Stimulated activated memory B cell treated with anti-CD40 and anti-IgM and Interleukin-4, amounts not matched to agents 10 μg/mL and 1 μg/mL and 100 μg/mL, for 72 hours (primary cell): ENCODE data around the gene ABCC6.
"Not testable (repeated sequence)": the region's sequence is repeated elsewhere in the genome, so short reads cannot be mapped to it uniquely, and the experiment has no call there.

Experiments used
- ATAC-seq: fragments of 150-1000 bp; cut with Tn5 transposase; 2 replicates; pipeline ENCODE4 v1.10.0; 2021
- H3K27ac Mint-ChIP-seq: one replicate; pipeline ENCODE4 v1.8.0; 2022; ENCODE audit warnings: mild to moderate bottlenecking, mixed read lengths
- H3K27me3 Mint-ChIP-seq: one replicate; pipeline ENCODE4 v1.8.0; 2022; ENCODE audit warnings: mixed read lengths
- H3K36me3 Mint-ChIP-seq: one replicate; pipeline ENCODE4 v1.8.0; 2022; ENCODE audit warnings: mixed read lengths
- H3K4me1 Mint-ChIP-seq: one replicate; pipeline ENCODE4 v1.8.0; 2022; ENCODE audit warnings: mixed read lengths
- H3K4me3 Mint-ChIP-seq: one replicate; pipeline ENCODE4 v1.8.0; 2022; ENCODE audit warnings: mild to moderate bottlenecking, moderate library complexity, mixed read lengths
- H3K9me3 Mint-ChIP-seq: one replicate; pipeline ENCODE4 v1.8.0; 2022; ENCODE audit warnings: mixed read lengths

ABCC6 gene

GRCh38 chr16:16185095-16185494 is 38.2 kb downstream of the ABCC6 start:
- no peaks in the 10 kb centered on the region for H3K9me3 Mint-ChIP-seq
- no peak overlapping the region for H3K4me3 Mint-ChIP-seq
- no peaks in the 10 kb centered on the region for H3K4me1 Mint-ChIP-seq
- H3K27me3 Mint-ChIP-seq, result peaks cover 26% of the 10 kb centered on the region
- H3K27ac Mint-ChIP-seq, result no peak overlapping the region
- no peaks in the 10 kb centered on the region for H3K36me3 Mint-ChIP-seq
- ATAC-seq, result no peak

- Mint-ChIP-seq H3K4me1 (no peaks in the 10 kb centered on the region), H3K27me3 (peaks cover 21% of the 10 kb centered on the region), H3K4me3 (no peak overlapping the region), H3K27ac (no peak overlapping the region), H3K9me3 (no peaks in the 10 kb centered on the region), H3K36me3 (no peaks in the 10 kb centered on the region)
- ATAC-seq, result peak; percentile 50
Observed at GRCh38 chr16:16184594-16184993, 38.7 kb downstream of the ABCC6 start.

GRCh38 chr16:16183562-16183961 is 39.7 kb downstream of the ABCC6 start:
- ATAC-seq, result no peak
- H3K4me1 Mint-ChIP-seq, result no peaks in the 10 kb centered on the region
- no peaks in the 10 kb centered on the region for H3K9me3 Mint-ChIP-seq
- peaks cover 20% of the 10 kb centered on the region for H3K27me3 Mint-ChIP-seq
- no peaks in the 10 kb centered on the region for H3K36me3 Mint-ChIP-seq
- no peak overlapping the region for H3K27ac Mint-ChIP-seq
- H3K4me3 Mint-ChIP-seq, result no peak overlapping the region

- ATAC-seq, result no peak
Observed at GRCh38 chr16:16182918-16183317, 40.4 kb downstream of the ABCC6 start.

GRCh38 chr16:16181748-16182147 is 41.5 kb downstream of the ABCC6 start:
- H3K27me3 Mint-ChIP-seq, result peaks cover 20% of the 10 kb centered on the region
- H3K9me3 Mint-ChIP-seq, ATAC-seq: not testable (repeated sequence)

More at GRCh38 chr16:16182918-16183317, 40.4 kb downstream of the ABCC6 start:
- no peak overlapping the region for H3K4me3 Mint-ChIP-seq
- no peaks in the 10 kb centered on the region for H3K9me3 Mint-ChIP-seq
- no peaks in the 10 kb centered on the region for H3K4me1 Mint-ChIP-seq
- peaks cover 20% of the 10 kb centered on the region for H3K27me3 Mint-ChIP-seq
- peaks cover under 1% of the 10 kb centered on the region for H3K36me3 Mint-ChIP-seq
- H3K27ac Mint-ChIP-seq, result no peak overlapping the region

GRCh38 chr16:16178455-16179162 is 44.7 kb downstream of the ABCC6 start:
- Mint-ChIP-seq H3K36me3 (peaks cover 6% of the 10 kb centered on the region), H3K9me3 (peaks cover 8% of the 10 kb centered on the region), H3K4me3 (no peak overlapping the region), H3K27ac (no peak overlapping the region), H3K27me3 (peaks cover 20% of the 10 kb centered on the region), H3K4me1 (no peaks in the 10 kb centered on the region)
- no peak for ATAC-seq

More at GRCh38 chr16:16181748-16182147, 41.5 kb downstream of the ABCC6 start:
- not testable (repeated sequence) for H3K4me3 Mint-ChIP-seq, H3K4me1 Mint-ChIP-seq, H3K36me3 Mint-ChIP-seq, H3K27ac Mint-ChIP-seq

GRCh38 chr16:16176328-16176727 is 47.0 kb downstream of the ABCC6 start:
- Mint-ChIP-seq H3K27me3 (peaks cover 8% of the 10 kb centered on the region), H3K4me3 (no peak overlapping the region), H3K9me3 (peaks cover 11% of the 10 kb centered on the region), H3K36me3 (peaks cover 6% of the 10 kb centered on the region), H3K27ac (no peak overlapping the region), H3K4me1 (no peaks in the 10 kb centered on the region)
- no peak for ATAC-seq

- no peak for ATAC-seq
- Mint-ChIP-seq H3K9me3 (peaks cover 11% of the 10 kb centered on the region), H3K27ac (no peak overlapping the region), H3K36me3 (peaks cover 6% of the 10 kb centered on the region), H3K4me1 (no peaks in the 10 kb centered on the region), H3K27me3 (no peaks in the 10 kb centered on the region), H3K4me3 (no peak overlapping the region)
Observed at GRCh38 chr16:16175296-16175695, 48.0 kb downstream of the ABCC6 start.

- H3K4me3 Mint-ChIP-seq, result no peak overlapping the region
- peaks cover 11% of the 10 kb centered on the region for H3K9me3 Mint-ChIP-seq
- no peaks in the 10 kb centered on the region for H3K4me1 Mint-ChIP-seq
- H3K27me3 Mint-ChIP-seq, result no peaks in the 10 kb centered on the region
- H3K27ac Mint-ChIP-seq, result no peak overlapping the region
- peaks cover 5% of the 10 kb centered on the region for H3K36me3 Mint-ChIP-seq
- no peak for ATAC-seq
Observed at GRCh38 chr16:16172991-16173390, 50.3 kb downstream of the ABCC6 start.

GRCh38 chr16:16171332-16171919 is 51.9 kb downstream of the ABCC6 start:
- Mint-ChIP-seq H3K9me3 (peaks cover 9% of the 10 kb centered on the region), H3K4me1 (no peaks in the 10 kb centered on the region), H3K27me3 (no peaks in the 10 kb centered on the region), H3K36me3 (no peaks in the 10 kb centered on the region), H3K4me3 (peak overlapping the region; percentile 1), H3K27ac (no peak overlapping the region)
- ATAC-seq, result no peak

- Mint-ChIP-seq H3K4me1 (no peaks in the 10 kb centered on the region), H3K4me3 (no peak overlapping the region), H3K27me3 (peaks cover 4% of the 10 kb centered on the region), H3K36me3 (no peaks in the 10 kb centered on the region), H3K27ac (no peak overlapping the region), H3K9me3 (peaks cover 4% of the 10 kb centered on the region)
- no peak for ATAC-seq
Observed at GRCh38 chr16:16169615-16170014, 53.7 kb downstream of the ABCC6 start.

- no peaks in the 10 kb centered on the region for H3K36me3 Mint-ChIP-seq
- no peaks in the 10 kb centered on the region for H3K4me1 Mint-ChIP-seq
- ATAC-seq, result no peak
- no peak overlapping the region for H3K4me3 Mint-ChIP-seq
- peaks cover 4% of the 10 kb centered on the region for H3K9me3 Mint-ChIP-seq
- no peak overlapping the region for H3K27ac Mint-ChIP-seq
- peaks cover 13% of the 10 kb centered on the region for H3K27me3 Mint-ChIP-seq
Observed at GRCh38 chr16:16168431-16168830, 54.9 kb downstream of the ABCC6 start.

- H3K4me3 Mint-ChIP-seq, result no peak overlapping the region
- H3K36me3 Mint-ChIP-seq, result no peaks in the 10 kb centered on the region
- no peaks in the 10 kb centered on the region for H3K4me1 Mint-ChIP-seq
- ATAC-seq, result no peak
- no peak overlapping the region for H3K27ac Mint-ChIP-seq
- peaks cover 4% of the 10 kb centered on the region for H3K9me3 Mint-ChIP-seq
- peaks cover 18% of the 10 kb centered on the region for H3K27me3 Mint-ChIP-seq
Observed at GRCh38 chr16:16167927-16168326, 55.4 kb downstream of the ABCC6 start.

GRCh38 chr16:16166949-16167348 is 56.3 kb downstream of the ABCC6 start:
- Mint-ChIP-seq H3K27ac (no peak overlapping the region), H3K9me3 (peaks cover 4% of the 10 kb centered on the region), H3K27me3 (peaks cover 28% of the 10 kb centered on the region), H3K36me3 (peaks cover 3% of the 10 kb centered on the region), H3K4me1 (no peaks in the 10 kb centered on the region), H3K4me3 (no peak overlapping the region)
- ATAC-seq, result no peak

GRCh38 chr16:16166085-16166484 is 57.2 kb downstream of the ABCC6 start:
- peaks cover 4% of the 10 kb centered on the region for H3K9me3 Mint-ChIP-seq
- H3K4me3 Mint-ChIP-seq, result no peak overlapping the region
- ATAC-seq, result no peak
- no peak overlapping the region for H3K27ac Mint-ChIP-seq
- H3K27me3 Mint-ChIP-seq, result peaks cover 36% of the 10 kb centered on the region
- peaks cover 6% of the 10 kb centered on the region for H3K36me3 Mint-ChIP-seq
- H3K4me1 Mint-ChIP-seq, result no peaks in the 10 kb centered on the region

- H3K36me3 Mint-ChIP-seq, result peaks cover 6% of the 10 kb centered on the region
- H3K9me3 Mint-ChIP-seq, result peaks cover 8% of the 10 kb centered on the region
- no peak overlapping the region for H3K4me3 Mint-ChIP-seq
- no peak overlapping the region for H3K27ac Mint-ChIP-seq
- no peaks in the 10 kb centered on the region for H3K4me1 Mint-ChIP-seq
- ATAC-seq, result no peak
- H3K27me3 Mint-ChIP-seq, result peaks cover 38% of the 10 kb centered on the region
Observed at GRCh38 chr16:16164243-16164642, 59.1 kb downstream of the ABCC6 start.
